Testis (tissue), 2 donors: ENCODE data around the gene FAM83C.
"Not testable (repeated sequence)": the region's sequence is repeated elsewhere in the genome, so short reads cannot be mapped to it uniquely, and the experiment has no call there.

Experiments used
- CTCF ChIP-seq, 3 experiments: fragments of 450-650 bp in 2 of 3; fragments of 200-600 bp in 1 of 3; sonication (generic) in 1 of 3; IDR thresholded peaks; one replicate each; pipeline ENCODE4 v1.5.1; 2016 to 2019; ENCODE audit warnings: antibody characterized with exemption in 3 of 3, mild to moderate bottlenecking in 2 of 3, moderate library complexity in 1 of 3
- POLR2A ChIP-seq: fragments of 450-650 bp; IDR thresholded peaks from one replicate; pipeline ENCODE4 v1.6.1; 2017; ENCODE audit warnings: antibody characterized with exemption, mild to moderate bottlenecking, moderate library complexity

- TF ChIP-seq CTCF (IDR thresholded peaks at IDR 0.05); POLR2A: not testable (repeated sequence)
Measured at GRCh38 chr20:35252598-35252997, 39.6 kb downstream of the FAM83C start.
